ENCODE data around the gene LDLRAD3.
A peak's percentile ranks its signal among the peaks of the same experiment; 100 is the strongest.

The LDLRAD3 gene

GRCh38 chr11:36258730-36259360 lies 315.0 kb downstream of the LDLRAD3 start:
- peak; percentile 38 for DNase-seq

DNA sequence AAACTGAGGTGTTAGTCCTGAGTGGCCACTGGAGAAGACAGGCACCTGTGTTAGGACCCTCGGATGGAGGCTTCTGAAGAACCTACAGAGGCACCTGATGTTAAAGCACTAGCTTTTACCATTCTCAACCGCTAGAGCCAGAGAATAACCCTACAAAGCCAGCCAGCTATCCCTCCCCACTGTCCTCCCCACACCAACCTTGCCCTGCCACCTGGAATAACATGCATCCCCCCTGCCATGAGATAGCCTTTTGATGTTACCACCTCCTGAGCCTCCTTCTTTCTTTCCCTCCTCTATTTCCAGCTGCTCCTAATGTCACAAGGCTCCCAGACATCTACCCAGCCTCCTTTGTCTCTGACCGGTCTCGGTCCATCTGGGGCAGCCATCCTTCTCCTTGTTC lies 317.2 kb downstream of the LDLRAD3 start:
- DNase-seq, result no peak

GRCh38 chr11:36264011-36264972 lies 320.4 kb downstream of the LDLRAD3 start:
- no peak for DNase-seq

DNA sequence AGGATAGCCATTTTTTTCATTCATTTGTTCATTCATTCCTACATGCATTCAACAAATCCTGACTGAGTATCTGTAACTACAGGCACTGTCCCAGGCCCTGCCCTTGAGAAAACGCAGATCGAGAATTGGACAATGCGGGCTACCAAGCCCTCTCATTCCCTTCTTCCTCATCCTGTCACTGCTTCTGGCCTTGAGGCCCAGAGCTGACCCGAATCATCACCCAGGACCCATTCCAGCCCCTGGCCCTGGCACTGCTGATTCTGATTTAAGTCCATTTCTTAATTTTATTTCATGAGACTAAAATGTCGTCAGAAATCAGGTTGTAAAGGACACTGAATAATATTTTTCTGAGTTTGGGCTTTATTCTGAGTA lies 321.1 kb downstream of the LDLRAD3 start:
- DNase-seq, result no peak

DNA sequence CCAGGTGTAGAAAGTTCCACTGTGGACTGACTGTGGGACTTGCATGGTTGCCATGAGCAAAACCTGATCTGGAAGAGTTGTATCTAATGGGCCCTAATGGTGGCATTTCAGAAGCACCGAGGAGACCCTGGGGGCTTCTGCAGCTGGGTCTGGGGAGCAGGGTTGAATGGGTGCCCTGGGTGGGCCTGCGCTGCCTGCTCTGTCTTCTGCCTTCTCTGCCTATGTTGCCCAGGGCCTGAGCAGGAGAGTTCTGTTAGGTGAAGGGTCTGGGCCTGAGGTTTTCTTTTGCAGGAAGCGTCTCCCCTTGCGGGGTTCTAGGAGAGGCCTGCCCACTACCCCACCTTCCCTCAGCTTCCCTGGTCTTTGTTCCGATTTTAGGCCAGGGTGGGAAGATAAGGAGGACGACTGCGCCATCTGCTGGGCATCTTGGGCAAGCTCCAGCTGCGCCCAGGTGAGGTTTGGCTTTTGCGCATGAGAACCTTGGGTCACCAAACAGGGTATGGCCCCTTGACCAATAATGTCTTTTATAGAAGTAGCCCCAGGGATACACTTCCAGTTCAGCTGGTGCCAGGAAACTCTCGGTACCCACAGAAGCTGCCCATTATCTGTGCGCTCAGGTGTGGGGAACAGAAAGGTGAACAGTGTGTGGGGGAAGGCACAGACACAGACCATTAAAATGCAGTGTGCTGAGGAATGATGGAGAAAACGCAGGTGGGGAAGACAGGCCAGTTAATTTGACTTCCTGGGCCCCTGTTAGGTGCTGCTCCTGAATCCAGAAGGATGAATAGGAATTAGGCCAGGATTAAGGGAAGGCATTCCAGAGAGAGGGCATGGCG lies 322.1 kb downstream of the LDLRAD3 start:
- peak; percentile 63 for DNase-seq

GRCh38 chr11:36266767-36267166 lies 322.9 kb downstream of the LDLRAD3 start:
- no peak for DNase-seq

GRCh38 chr11:36268337-36268985 lies 324.6 kb downstream of the LDLRAD3 start:
- no peak for DNase-seq

GRCh38 chr11:36270701-36271100 lies 326.8 kb downstream of the LDLRAD3 start:
- no peak for DNase-seq

GRCh38 chr11:36271794-36272407 lies 328.0 kb downstream of the LDLRAD3 start:
- no peak for DNase-seq

GRCh38 chr11:36273110-36273509 lies 329.2 kb downstream of the LDLRAD3 start:
- no peak for DNase-seq

DNA sequence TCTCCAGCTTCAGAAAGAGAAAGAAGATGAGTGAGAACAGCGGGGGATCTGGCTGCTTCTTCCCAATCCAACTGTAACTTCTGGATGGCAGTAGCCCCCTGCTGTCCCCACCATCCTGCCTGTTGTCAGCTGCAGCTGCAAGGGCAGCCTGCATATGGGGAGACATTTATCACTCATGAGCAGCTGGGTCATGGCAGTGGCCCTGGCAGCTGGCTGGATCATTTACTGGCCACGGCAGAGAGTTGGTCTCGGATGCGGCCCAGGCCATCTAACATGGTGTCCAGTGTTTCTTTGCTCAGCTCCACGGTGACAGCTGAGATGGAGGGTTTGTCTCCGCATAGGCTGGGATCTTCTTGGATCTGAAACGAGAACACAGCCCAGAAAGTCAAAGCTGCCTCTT lies 330.6 kb downstream of the LDLRAD3 start:
- no peak for DNase-seq

DNA sequence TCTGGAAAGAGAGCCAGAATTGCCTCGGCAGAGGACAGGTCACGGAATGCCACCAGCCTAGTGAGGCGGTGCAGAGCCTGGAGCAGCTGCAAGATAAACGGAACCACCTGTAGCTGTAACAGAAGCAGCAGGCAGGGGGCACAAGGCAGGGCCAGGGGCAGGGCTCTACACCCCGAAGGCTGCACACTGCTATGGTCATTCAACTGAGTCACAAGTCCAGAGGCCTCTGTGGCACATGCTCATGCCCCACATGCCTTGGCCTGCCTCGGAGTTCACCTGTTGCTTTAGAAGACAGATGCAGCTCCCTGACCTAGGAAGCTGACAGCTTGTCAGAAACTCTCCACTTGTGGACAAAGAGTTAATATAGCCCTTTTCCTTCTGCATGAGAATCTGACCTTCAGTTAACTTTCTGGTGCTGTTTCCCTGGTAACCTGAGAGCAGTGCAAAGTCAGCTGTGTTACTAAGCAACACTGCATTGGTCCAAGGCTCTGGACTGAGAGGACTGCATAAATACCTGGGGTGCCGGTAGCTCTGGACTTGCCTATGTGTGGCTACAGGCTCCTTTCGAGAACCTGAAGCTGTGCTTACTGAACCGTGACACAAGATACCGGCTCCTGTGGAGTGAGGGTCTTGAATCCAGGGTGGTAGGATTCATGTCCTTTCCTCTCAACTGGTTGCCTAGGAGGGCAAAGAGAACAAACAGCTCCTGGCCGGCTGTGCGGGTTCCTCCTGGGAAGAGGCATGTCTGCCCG lies 334.8 kb downstream of the LDLRAD3 start:
- no peak for DNase-seq

GRCh38 chr11:36280531-36280930 lies 336.7 kb downstream of the LDLRAD3 start:
- no peak for DNase-seq
